Common myeloid progenitor, CD34-positive (primary cell): ENCODE measurements around the gene ZFPL1.

Source experiments
- CTCF ChIA-PET: fragments of 350-600 bp; sonication (Branson Sonifier 250); formaldehyde crosslinking; loops from one replicate; lab custom pipeline; 2021; ENCODE audit warnings: antibody characterized with exemption; lab: Charles Lee
- POLR2A ChIA-PET: fragments of 350-600 bp; sonication (Branson Sonifier 250); formaldehyde crosslinking; loops from one replicate; lab custom pipeline; 2021; ENCODE audit warnings: antibody characterized with exemption; lab: Charles Lee
- DNase-seq, 3 donors: peaks; one replicate each; pipeline versions ENCODE4 v3.0.0 to v3.0.0-alpha.2; 2013
- H3K27ac ChIP-seq, 2 experiments: 1 replicate in 1 of 2; 2 replicates in 1 of 2; pipeline ENCODE4 v1.7.0; 2013; ENCODE audit warnings: inconsistent platforms in 2 of 2, low read length in 2 of 2, mild to moderate bottlenecking in 2 of 2, low read depth in 1 of 2, moderate library complexity in 1 of 2; ENCODE audit not compliant: severe bottlenecking in 2 of 2, insufficient read depth in 1 of 2, poor library complexity in 1 of 2
- H3K27me3 ChIP-seq, 5 experiments: replicated peaks in 2 of 5; 1 replicate in 3 of 5; 2 replicates in 2 of 5; pipeline versions ENCODE4 v1.6.1 to v1.7.0; 2013; ENCODE audit warnings: low read length in 4 of 5, mild to moderate bottlenecking in 2 of 5, moderate library complexity in 2 of 5, inconsistent platforms in 1 of 5; ENCODE audit not compliant: insufficient read depth in 5 of 5, control insufficient read depth in 4 of 5
- H3K36me3 ChIP-seq, 4 experiments: 1 replicate in 2 of 4; 2 replicates in 2 of 4; pipeline versions ENCODE4 v1.6.1 to v1.7.0; 2013; ENCODE audit warnings: low read length in 3 of 4, control low read depth in 1 of 4, mild to moderate bottlenecking in 1 of 4; ENCODE audit not compliant: control insufficient read depth in 4 of 4, insufficient read depth in 4 of 4
- H3K4me1 ChIP-seq, 4 experiments: 1 replicate in 3 of 4; 2 replicates in 1 of 4; pipeline versions ENCODE4 v1.6.1 to v1.7.1; 2013; ENCODE audit warnings: low read length in 3 of 4, mild to moderate bottlenecking in 3 of 4, control low read depth in 1 of 4, inconsistent platforms in 1 of 4, moderate library complexity in 1 of 4; ENCODE audit not compliant: control insufficient read depth in 4 of 4, insufficient read depth in 4 of 4; ENCODE audit errors: control extremely low read depth in 1 of 4
- H3K4me3 ChIP-seq, 7 experiments: 1 replicate in 4 of 7; 2 replicates in 3 of 7; pipeline versions ENCODE4 v1.5.1 to v1.7.0; 2013; ENCODE audit warnings: mild to moderate bottlenecking in 7 of 7, low read length in 6 of 7, moderate library complexity in 6 of 7, inconsistent platforms in 2 of 7, low read depth in 2 of 7, control low read depth in 1 of 7; ENCODE audit not compliant: insufficient read depth in 4 of 7, control insufficient read depth in 1 of 7; ENCODE audit errors: extremely low read depth in 1 of 7
- H3K9me3 ChIP-seq, 5 experiments: 1 replicate in 4 of 5; 2 replicates in 1 of 5; pipeline versions ENCODE4 v1.6.1 to v1.7.1; 2013; ENCODE audit warnings: low read length in 4 of 5, mild to moderate bottlenecking in 2 of 5, inconsistent platforms in 1 of 5, low read depth in 1 of 5, moderate library complexity in 1 of 5; ENCODE audit not compliant: control insufficient read depth in 4 of 5, insufficient read depth in 2 of 5; ENCODE audit errors: control extremely low read depth in 1 of 5
- WGBS: methylation state at CpG from one replicate; pipeline ENCODE4 v1.1.5; 2013; ENCODE audit not compliant: insufficient coverage; 5-methylcytosine and 5-hydroxymethylcytosine counted together

Gene ZFPL1

GRCh38 chr11:65066315-65066714 lies 17.7 kb upstream of the ZFPL1 start:
- Histone ChIP-seq H3K27me3 (no peaks in the 10 kb centered on the region), H3K36me3 (no peaks in the 10 kb centered on the region), H3K4me3 (no peak overlapping the region), H3K4me1 (peaks cover 0 to 2% (median 0%) of the 10 kb centered on the region in 4 experiments), H3K27ac (no peak overlapping the region), H3K9me3 (no peaks in the 10 kb centered on the region)
- POLR2A ChIA-PET, result interaction anchor here (0.6 kb wide), 1 partner anchor 1435 kb away, joined by 4 read pairs; no protein-coding TSS in a partner anchor
- CTCF ChIA-PET, result interaction anchor here (1.3 to 2.9 kb wide), 3 partner anchors 9 to 11 kb away, joined by 3 to 7 read pairs (median 4); no protein-coding TSS in a partner anchor
- 100% methylated on average over 11 of the region's 11 CpGs for WGBS
- DNase-seq, result no peak

DNA sequence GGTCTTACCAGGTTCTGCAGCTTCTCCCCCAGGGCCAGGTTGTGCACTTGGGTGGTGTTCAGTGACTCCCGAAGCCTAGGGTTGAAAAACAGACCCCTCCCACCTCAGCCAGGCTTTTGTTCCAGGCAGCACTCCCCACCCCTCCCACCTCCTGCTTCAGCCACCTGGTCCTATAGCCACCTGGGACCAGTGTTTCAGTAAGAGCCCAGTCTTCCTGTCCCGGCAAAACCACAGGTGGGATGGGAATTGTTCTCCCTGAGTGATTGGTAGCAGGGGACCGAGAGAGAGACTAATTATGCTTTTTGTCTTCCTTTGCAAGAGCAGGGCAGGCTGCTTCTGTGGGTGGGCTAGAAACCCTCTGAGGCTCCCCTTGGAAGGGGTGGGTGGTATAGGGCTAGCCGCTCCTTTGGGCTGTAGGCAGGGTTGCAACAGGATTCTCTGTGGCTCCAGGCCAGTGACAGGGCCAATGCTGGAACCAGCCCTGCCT lies 17.2 kb upstream of the ZFPL1 start:
- POLR2A ChIA-PET, result no interaction called here
- H3K4me1 ChIP-seq, result peaks cover 0 to 2% (median 0%) of the 10 kb centered on the region in 4 experiments
- WGBS, result 95% methylated on average over 3 of the region's 4 CpGs
- no peak overlapping the region for H3K27ac ChIP-seq
- H3K27me3 ChIP-seq, result no peaks in the 10 kb centered on the region
- H3K36me3 ChIP-seq, result no peaks in the 10 kb centered on the region
- no peak overlapping the region for H3K4me3 ChIP-seq
- no peak for DNase-seq
- CTCF ChIA-PET, result interaction anchor here (1.3 to 2.9 kb wide), 3 partner anchors 9 to 11 kb away, joined by 3 to 7 read pairs (median 4); no protein-coding TSS in a partner anchor
- H3K9me3 ChIP-seq, result no peaks in the 10 kb centered on the region

- Histone ChIP-seq H3K9me3 (no peaks in the 10 kb centered on the region), H3K36me3 (no peaks in the 10 kb centered on the region), H3K4me1 (peaks cover 0 to under 1% (median 0%) of the 10 kb centered on the region in 4 experiments), H3K27me3 (no peaks in the 10 kb centered on the region), H3K27ac (no peak overlapping the region), H3K4me3 (no peak overlapping the region)
- DNase-seq, result no peak
- ChIA-PET POLR2A (no interaction called here), CTCF (interaction anchor here (2.9 kb wide), 1 partner anchor 10 kb away, joined by 7 read pairs; no protein-coding TSS in a partner anchor)
- WGBS, result 96% methylated on average over 3 of the region's 10 CpGs
Measured at GRCh38 chr11:65067446-65067845, 16.6 kb upstream of the ZFPL1 start.

DNA sequence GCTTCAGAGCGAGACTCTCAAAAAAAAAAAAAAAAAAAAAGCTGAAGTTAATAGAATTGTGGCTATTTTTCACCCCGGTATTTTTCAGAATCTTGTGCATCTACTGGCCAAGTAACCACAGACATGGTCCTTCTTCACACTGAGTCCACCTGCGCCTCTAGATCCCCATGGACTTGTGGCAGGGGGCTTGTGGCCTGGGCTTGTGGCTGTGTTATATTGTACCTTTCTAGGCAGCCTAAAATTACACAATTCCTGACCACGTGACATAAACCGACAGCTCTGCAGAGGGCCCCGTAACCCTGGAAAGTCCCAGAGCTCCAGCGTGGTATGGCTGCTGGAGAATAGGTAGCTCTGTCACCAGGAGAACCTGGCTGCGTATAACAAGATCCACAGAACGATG lies 14.8 kb upstream of the ZFPL1 start:
- no peak overlapping the region for H3K27ac ChIP-seq
- H3K36me3 ChIP-seq, result no peaks in the 10 kb centered on the region
- POLR2A ChIA-PET, result interaction anchor here (1.0 to 1.3 kb wide), 2 partner anchors 12 to 55 kb away, joined by 3 to 4 read pairs; no protein-coding TSS in a partner anchor
- peak in 2 of 3 donors; percentile 75 to 76 for DNase-seq
- no peaks in the 10 kb centered on the region for H3K9me3 ChIP-seq
- H3K4me3 ChIP-seq, result no peak overlapping the region
- CTCF ChIA-PET, result interaction anchor here (1.0 to 2.0 kb wide), 7 partner anchors 9 to 55 kb away, joined by 3 to 5 read pairs (median 4); partner anchors contain the start of gene ARL2
- H3K27me3 ChIP-seq, result no peaks in the 10 kb centered on the region
- WGBS, result 19% methylated on average over 6 of the region's 9 CpGs
- no peaks in the 10 kb centered on the region for H3K4me1 ChIP-seq

DNA sequence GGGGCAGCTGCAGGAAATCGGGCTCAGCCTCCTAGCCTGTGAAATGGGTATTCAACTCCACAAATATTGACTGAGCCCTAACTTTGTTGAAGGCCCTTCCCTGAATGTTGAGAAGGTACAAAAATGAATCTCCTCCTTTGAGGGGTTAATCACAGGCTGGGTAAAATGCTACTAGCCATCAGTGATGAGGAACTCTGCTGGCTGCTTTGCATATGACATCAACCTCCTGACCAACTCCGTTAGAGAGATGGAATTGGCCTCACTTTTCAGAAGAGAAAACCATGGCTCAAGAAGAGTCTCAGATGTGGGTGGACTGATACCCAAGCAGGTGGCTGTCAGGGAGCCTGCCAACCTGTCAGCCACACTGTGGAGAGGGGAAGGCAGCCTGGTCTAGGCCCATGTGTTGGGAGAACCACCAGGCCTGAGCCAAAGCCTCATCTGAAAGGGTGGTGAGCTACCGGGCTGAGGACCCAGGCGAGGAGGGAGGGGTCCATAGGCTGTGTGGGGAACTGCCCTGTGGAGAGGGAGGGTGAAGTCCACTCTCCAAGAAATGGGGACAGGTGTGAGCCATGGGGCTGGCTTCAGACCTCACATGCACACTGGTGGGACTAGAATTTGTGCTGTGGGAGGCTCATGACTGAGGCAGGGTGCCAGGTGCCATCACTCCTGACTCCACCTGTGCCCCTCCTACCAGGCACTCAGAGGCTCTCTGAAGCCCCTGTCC lies 12.0 kb upstream of the ZFPL1 start:
- Histone ChIP-seq H3K4me3 (no peak overlapping the region), H3K9me3 (no peaks in the 10 kb centered on the region), H3K27ac (no peak overlapping the region), H3K4me1 (no peaks in the 10 kb centered on the region), H3K27me3 (no peaks in the 10 kb centered on the region), H3K36me3 (peaks cover 0 to 13% (median 4%) of the 10 kb centered on the region in 4 experiments)
- 80% methylated on average over 4 of the region's 4 CpGs for WGBS
- POLR2A ChIA-PET, result interaction anchor here (0.8 kb wide), 1 partner anchor 62 kb away, joined by 3 read pairs; no protein-coding TSS in a partner anchor
- no peak for DNase-seq
- CTCF ChIA-PET, result interaction anchor here (0.6 to 1.5 kb wide), 5 partner anchors 10 to 229 kb away, joined by 3 read pairs; partner anchors contain the start of gene NAALADL1

- ChIA-PET POLR2A (interaction anchor here (0.8 kb wide), 1 partner anchor 61 kb away, joined by 3 read pairs; no protein-coding TSS in a partner anchor), CTCF (interaction anchor here (0.6 to 1.5 kb wide), 4 partner anchors 10 to 229 kb away, joined by 3 read pairs; partner anchors contain the start of gene NAALADL1)
- WGBS, result 100% methylated on average over 1 of the region's 1 CpG
- Histone ChIP-seq H3K9me3 (no peaks in the 10 kb centered on the region), H3K27ac (no peak overlapping the region), H3K36me3 (peaks cover 0 to 19% (median 5%) of the 10 kb centered on the region in 4 experiments), H3K4me3 (no peak overlapping the region), H3K4me1 (no peaks in the 10 kb centered on the region), H3K27me3 (no peaks in the 10 kb centered on the region)
- DNase-seq, result no peak
Measured at GRCh38 chr11:65072631-65072966, 11.4 kb upstream of the ZFPL1 start.
